ENCODE measurements around the gene REV3L.

REV3L gene

DNA sequence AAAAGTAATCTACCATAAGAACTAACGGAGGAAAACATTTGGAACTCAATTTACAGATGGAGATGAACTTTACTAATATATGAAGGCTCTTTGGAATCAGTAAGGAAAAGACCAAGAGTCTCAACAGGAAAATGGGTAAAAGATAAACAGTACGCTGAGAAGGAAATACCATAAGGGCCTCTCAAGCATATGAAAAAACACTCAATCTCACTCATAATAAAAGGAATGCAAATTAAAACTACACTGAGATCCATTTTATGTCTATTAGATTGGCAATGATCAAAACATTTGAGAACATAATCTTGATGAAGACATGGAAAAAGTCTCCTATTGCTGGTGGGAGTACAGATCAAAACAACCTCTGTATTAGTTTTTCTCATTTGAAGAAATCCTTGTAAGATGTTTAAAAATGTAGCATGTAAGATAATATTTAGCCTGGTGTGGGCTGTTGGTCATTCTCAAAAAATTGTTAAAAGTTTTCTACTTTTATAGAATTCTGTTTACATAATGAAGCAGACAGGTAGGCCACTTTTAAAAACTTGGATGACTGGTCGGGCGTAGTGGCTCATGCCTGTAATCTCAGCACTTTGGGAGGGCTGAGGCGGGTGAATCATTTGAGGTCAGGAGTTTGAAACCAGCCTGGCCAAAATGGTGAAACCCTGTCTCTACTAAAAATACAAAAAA, 14.5 kb downstream of the REV3L start:
- DNase-seq: no peak

DNA sequence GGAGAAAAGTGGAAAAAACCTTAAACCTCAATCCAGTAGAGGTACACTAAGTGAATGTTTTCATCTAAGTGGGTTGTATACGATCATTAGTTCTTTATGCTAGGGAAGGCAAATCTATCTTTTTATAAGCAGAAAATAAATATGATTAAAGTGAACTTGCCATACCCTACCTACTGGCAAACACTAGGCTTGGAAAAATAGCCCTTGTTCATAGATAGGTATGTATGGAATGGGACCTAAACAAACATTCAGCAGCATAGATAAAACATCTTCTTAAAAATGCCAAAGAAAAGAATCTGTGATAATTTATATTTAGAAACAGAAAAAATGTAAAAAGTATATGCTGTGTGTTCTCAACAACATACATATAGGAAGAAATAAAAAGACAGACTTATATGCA, 18.8 kb downstream of the REV3L start:
- DNase-seq: no peak

DNA sequence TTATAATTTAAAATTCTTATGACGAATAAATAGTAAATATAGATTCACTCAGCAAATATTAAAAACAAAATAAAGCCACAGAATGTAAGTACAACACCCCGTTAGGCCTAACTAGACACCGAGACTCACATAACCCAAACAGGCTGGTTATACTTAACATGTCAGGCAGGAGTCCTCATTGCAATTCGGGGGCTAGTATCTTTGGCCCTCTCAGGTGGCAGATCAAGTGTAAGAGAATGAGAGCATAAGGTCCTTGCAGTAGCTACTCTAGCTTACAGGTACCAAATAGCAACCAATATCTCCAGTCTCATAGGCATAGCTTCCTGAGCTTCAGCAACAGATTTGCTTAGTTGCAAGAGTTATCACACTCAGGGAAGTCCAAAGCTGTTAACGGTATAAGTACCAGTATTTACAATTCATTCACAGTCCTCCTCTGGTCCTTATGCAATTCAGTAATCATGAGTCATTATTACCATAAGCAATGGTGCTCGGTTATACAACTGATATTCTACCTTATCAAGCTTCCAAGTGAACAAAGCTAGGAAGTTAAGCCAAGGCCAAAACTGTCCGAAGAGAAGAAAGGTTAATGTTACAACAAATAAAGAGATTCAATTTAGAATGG, 20.1 kb downstream of the REV3L start:
- no peak for DNase-seq

DNA sequence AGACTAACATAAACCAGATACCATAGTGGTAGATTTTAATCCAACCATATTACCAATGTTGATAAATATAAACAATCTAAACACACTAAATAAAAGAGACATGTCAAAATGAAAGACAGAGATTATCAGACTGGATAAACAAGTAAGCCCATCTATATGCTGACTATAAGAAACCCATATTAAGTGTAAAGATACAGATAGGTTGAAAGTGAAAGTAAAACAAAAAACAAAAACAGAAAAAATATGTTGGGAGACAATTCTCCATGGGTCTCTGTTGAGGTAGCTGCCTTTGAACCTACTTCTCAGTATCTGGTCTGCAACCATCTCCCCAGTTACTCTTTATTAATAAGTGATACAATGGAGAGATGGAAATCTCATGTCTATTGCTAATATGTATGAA, 21.2 kb downstream of the REV3L start:
- DNase-seq: no peak

DNA sequence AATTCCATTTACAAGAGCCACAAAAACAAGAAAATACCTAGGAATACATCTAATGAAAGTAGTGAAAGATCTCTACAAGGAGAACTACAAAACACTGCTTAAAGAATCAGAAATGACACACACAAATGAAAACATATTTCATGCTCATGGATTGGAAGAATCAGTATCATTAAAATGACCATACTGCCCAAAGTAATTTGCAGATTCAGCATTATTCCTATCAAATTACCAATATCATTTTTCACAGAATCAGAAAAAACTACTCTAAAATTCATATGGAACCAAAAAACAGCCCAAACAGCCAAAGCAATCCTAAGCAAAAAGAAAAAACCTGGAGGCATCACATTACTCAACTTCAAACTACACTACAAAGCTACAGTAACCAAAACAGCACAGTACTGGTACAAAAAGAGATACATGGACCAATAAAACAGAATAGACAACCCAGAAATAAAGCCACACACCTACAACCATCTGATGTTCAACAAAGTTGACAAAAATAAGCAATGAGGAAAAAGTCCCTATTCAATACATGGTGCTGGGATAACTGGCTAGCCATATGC, 24.3 kb downstream of the REV3L start:
- DNase-seq: no peak

DNA sequence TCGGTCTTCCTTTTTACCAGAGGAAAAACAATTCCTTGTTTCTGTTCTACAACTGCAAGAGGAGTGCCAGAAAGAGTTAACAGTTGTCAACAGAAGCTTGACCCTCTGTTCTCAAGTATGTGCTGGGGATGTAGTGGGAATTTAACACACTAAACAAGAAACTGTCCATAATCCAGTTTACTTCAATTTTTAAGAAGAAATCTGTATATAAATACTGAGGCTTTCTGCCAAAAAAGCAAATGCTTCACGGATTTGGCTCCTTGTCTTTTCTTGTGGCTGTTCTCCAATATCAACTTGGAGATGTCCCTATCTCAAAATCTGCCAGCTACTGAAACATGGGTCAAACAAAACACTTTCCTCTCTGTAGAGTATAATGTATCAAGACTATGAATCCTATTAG, 26.8 kb downstream of the REV3L start:
- no peak for DNase-seq

DNA sequence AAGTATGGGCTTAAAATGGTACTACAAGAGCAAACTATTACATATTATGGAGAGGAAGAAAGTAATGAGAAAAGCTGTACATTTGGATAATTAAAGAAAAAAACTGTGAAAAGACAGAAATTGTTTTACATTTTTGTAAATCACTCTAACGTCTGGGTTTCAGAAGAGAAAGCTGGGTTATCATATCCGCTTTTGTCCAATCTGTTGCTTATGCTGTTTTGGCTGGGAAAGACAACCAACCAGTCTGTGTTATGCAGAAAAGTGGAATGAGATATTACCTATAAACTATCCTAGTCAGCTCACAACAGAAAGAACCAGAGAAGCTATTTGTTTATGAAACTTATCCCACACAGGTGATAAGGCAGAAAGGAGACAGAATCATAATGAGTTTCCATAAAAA, 32.4 kb downstream of the REV3L start:
- DNase-seq: no peak

DNA sequence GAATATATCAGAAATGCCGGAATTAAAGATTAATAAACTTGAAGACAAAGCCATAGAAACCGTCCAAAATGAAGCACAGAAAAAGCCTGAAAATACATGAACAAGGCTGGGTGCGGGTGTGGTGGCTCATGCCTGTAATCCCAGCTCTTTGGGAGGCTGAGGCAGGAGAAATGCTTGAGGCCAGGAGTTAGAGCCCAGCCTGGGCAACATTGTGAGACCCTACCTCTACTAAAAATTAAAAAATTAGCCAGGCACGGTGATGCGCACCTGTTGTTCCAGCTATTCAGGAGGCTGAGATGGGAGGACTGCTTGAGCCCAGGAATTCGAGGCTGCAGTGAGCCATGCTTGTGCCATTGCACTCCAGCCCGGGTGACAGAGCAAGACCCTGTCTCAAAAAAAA, 32.9 kb downstream of the REV3L start:
- DNase-seq: no peak

DNA sequence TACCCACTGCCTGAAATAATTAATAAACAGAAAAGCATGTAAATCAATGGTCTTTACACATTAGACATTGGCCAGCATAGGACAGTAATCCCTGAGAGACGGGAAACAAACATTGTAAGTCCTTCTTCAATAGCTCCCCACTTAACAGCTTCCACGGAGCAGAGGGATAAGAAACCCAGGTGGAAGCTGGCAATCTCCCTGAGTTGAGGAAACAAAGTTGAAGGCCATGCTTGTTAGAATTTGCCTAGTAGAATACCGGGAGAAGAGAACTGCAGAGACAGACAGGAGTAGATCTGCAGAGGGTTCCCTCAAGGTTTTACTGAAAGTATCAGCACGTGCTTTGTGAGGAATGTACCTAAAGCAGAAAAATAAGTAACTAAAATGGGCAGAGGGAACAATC, 33.9 kb downstream of the REV3L start:
- no peak for DNase-seq

DNA sequence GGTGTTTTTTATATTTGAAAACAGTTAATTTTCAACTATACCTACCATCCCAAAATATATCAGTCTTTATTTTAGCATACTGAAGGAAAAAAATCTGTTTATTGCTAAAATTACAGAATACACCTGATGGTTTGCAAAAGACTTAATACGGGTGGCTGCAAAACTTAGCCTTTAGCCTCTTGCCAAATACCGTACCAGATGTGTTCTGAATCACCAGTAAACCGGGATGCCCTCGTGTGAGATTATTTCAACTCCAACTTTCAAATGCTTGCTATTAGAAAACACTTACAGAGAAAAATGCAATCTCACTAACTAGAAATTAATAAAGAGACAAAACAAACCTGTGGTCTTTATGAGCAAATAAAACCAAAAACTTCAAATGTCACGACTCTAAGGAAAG, 36.0 kb downstream of the REV3L start:
- no peak for DNase-seq

DNA sequence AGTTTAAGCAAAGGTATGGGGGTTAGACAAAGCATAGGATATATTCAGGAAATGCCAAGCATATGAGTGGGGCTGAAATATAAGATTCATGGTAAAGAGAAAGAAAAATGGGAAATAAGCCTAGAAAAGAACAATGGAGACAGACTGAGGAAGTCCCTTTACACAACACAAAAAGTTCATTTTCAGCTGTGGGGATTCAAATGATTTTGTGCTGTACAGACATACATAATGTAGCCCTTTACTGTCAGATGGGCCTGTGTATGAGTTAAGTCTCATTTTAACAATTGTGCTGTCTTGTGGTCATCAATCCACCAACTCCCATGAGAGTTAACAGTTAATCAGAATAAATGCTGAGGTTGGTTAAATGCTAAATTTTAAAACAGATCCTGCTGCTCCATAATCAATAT, 37.2 kb downstream of the REV3L start:
- no peak for DNase-seq

DNA sequence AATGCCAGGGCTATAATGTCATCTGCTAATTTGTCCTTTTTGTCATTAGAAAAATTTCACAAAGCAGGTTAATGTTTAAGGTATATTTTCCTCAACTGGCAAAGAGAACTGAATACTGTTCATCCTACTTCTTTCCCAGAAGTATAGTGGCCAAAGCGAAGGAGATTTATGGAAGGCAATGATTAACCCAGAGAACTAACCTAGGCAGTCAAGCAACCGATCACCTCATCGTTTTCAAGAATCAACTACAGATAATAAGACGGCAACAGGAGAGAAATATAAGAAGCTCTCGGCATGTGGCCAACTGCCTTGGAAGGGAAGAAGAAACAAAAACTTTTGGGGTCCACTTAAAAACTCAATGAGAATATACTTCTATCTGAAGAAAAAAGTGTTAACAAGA, 38.2 kb downstream of the REV3L start:
- DNase-seq: no peak

DNA sequence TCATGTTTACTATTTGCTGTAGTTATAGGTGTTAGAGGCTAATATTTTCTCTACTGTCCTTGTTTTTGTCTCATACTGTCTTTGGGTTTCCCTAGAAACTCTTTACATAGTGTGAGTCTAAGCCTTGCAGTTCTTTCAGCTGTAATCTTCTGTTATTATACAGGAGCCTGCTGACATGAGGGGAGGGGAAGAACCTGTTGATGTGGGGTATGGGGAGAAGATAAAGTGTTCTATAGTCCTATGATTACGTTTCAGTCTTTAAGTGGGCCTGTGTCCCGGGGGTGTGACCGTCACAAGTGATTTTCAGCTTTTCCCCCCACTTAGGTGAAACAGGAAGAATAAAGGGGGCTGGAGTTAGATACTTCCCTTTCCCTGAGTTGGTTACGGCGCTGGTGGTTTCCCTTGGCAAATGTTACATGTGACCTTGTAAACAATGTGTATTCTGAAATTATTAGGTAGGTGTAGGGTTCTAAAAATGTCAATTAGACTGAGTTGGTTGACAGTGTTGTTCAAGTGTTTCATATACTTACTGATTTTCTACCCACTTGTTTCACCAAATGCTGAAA, 41.3 kb downstream of the REV3L start:
- DNase-seq: no peak

DNA sequence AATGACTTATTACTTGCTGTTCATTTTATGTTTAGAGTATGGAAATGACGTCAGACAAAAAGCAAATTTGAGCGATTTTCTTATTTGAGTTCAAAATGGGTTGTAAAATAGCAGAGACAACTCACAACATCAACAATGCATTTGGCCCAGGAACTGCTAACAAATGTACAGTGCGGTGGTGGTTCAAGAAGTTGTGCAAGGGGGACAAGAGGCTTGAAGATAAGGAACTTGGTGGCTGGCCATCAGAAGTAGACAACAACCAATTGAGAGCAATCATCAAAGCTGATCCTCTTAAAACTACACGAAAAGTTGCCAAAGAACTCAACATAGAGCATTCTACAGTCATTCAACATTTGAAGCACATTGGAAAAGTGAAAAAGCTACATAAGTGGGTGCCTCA, 43.8 kb downstream of the REV3L start:
- no peak for DNase-seq

DNA sequence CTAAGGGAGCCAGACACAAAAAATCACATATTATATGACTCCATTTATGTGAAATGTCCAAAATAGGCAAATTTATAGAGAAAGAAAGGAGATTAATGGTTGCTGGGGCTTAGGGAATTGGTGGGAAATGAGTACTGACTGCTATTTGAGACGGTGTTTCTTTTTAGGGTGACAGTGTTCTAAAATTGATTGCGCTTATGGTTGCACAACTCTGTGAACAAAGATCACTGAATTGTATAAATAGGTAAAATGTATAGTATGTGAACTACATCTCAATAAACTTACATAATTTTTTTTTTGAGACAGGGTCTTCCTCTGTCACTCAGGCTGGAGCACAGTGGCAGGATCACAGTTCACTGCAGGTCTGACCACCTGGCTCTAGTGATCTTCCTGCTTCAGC, 45.4 kb downstream of the REV3L start:
- DNase-seq: no peak

DNA sequence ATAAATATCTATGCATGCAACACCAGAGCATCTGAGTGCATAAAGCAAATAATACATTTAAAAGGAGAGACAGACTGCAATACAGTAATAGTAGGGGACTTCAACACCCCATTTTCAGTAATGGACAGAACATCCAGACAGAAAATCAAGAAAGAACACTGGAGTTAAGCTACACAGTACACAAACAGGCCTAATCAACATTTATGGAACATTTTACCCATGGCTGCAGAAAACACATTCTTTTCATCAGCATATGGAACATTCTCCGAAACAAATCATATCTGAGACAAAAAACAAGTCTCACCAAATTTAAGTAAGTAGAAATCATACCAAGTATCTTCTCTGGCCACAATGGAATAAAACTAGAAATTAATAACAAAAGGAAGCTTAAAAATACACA, 50.5 kb downstream of the REV3L start:
- no peak for DNase-seq

DNA sequence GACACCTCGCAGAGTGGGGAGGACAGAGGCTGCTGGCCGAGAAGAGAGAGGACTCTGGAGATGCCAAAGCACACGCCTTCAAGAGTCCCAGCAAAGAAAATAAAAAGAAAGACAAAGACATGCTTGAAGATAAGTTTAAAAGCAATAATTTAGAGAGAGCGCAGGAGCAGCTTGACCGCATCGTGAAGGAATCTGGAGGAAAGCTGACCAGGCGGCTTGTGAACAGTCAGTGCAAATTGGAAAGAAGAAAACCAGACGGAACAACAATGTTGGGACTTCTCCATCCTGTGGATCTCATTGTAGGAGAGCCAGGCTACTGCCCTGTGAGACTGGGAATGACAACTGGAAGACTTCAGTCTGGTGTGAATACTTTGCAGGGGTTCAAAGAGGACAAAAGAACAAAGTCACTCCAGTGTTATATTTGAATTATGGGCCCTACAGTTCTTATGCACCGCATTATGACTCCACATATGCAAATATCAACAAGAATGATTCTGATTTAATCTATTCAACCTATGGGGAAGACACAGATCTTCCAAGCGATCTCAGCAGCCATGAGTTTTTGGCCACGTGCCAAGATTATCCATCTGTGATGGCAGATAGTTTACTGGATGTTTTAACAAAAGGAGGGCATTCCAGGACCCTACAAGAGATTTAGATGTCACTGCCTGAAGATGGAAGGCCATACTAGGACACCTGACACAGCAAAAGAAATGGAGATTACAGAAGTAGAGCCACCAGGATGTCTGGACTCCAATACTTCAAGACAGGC, 52.2 kb downstream of the REV3L start:
- no peak for DNase-seq

DNA sequence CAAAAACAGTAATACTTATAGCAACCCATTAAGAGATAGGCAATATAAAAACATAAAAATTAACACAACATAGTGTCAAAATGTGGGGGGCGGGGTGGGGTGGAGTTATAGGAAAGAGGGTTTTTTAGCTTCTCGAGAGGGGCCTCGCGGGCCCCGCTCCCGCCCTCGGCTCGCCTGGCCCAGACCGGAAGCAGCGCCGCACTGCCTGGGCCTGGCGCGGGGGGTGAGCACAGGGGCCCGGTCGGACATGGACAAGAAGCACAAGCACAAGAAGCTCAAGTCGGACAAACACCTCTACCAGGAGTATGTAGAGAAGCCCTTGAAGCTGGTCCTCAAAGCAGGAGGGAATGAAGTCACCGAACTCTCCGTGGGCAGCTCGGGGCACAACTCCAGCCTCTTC, 53.4 kb downstream of the REV3L start:
- no peak for DNase-seq

DNA sequence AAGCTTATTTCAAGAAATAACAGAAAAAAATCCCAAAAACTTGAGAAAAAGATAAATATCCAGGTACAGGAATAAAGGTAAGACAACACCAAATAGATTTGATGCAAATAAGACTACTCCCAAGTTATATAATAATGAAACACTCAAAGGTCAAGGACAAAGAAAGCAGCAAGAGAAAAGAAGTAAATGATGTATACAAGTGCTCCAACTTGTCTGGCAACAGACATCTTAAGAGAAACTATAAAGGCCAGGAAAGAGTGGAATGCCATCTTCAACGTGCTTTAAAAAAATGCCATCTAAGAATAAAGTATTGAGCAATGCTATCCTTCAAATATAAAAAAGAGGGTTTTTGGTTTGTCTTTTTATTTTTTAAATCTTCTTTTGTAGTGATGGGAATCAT, 54.2 kb downstream of the REV3L start:
- DNase-seq: no peak

DNA sequence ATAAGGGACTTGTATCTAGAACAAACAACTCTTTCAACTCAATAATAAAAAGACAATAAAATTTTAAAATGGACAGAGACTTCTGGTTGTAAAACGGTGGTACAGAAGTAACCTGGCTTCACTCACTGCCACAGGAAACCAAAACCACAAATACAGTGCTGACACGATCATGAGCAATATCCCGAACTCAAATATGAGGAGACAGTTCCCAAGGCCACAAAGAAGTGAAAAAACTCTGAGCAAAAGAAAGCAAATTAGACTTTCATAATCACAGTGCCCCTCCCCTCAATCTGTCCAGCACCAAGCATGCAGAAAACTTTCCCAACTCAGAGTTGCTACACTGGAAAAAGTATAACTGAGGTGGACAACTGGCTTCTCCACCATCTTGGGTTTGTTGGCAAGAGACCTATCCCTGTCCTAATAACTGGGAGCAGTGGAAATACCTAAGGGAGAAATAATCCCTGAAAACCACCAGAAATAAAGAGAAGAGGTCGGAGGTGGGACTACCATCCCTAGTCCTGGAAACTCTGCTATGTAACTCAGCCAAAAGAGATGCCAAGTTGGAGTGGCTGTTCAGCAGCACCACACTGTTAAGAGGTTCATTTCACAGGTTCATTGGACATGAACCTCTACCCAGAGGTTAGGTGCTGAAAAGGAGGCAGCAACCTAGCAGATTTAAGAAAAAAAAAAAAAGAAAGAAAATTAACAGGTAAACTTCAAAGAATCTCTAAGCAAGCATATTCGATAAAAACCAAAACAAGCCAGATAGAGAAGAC, 55.5 kb downstream of the REV3L start:
- DNase-seq: no peak

DNA sequence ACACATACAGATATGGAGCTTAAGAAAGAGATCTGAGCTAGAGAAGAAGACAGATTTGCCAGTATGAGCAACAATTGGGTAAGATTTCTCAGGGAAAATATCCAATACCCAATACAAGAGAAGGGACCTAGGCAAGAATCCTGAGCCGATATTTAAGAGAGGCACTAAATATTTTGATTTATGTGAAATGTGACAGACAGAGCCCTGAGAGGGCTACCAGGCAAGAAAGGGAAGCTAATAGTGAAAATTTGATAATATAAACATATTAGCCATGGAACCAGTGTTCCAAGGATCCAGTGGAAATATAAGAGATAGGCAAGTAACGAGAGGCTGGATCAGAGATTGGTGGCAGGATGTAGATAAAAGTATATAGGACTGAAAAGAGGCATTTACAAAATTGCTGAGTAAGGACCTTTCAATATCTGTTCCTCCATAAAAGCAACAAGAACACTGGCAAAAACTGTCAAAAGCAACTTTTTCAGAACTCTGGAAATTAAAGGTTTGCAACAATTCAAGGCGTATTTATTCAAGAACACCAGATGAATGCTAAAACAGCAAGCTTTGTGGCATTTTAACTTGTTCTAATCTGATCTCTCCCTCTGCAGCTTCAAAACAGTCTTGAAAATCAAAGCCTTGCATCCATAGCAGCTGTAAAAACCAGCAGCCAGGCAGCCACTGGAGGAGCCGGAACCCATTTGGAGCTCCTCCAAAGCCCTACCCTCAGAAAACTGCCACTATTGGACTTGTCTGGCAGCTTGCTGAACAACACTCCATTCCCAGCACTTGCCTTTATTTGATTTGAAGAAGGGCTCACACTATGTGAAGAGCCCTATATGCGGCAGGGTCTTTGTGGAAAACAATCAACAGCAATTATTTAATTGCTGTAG, 58.8 kb downstream of the REV3L start:
- no peak for DNase-seq
